Fibroblast of lung (primary cell): ENCODE results near the gene KRT76.

Source experiments
- CTCF ChIP-seq, 2 donors: IDR thresholded peaks in 1 of 2; conservative IDR thresholded peaks in 1 of 2; 1 replicate in 1 of 2; 2 replicates in 1 of 2; pipeline ENCODE4 v1.5.1; 2011 to 2012; ENCODE audit warnings: low read length in 2 of 2, control low read depth in 1 of 2, inconsistent platforms in 1 of 2, low read depth in 1 of 2, mild to moderate bottlenecking in 1 of 2
- EZH2 ChIP-seq: IDR thresholded peaks from 2 replicates; pipeline ENCODE4 v1.5.1; 2012; ENCODE audit warnings: low read length, control low read depth, mild to moderate bottlenecking; ENCODE audit errors: missing control alignments

- TF ChIP-seq CTCF (conservative IDR thresholded peaks at IDR 0.05 in 1 of 2, IDR thresholded peaks at IDR 0.05 in 1 of 2; ENCODE audit: low read depth in 1 of 2, low read length in 2 of 2) (no peak), EZH2 (no peak)
Measured at GRCh38 chr12:52721838-52722470, 55.2 kb downstream of the KRT76 start.
